ENCODE measurements around the gene PIM2. TPM values are rescaled to one million over a fixed set of nuclear protein-coding genes. Genes with fewer than 3 reads are reported as not detected.
"Not testable (repeated sequence)": the region's sequence is repeated elsewhere in the genome, so short reads cannot be mapped to it uniquely, and the experiment has no call there.

PIM2 gene
- total RNA-seq, 2 experiments from 2014 or later, result 213 to 219 TPM

DNA sequence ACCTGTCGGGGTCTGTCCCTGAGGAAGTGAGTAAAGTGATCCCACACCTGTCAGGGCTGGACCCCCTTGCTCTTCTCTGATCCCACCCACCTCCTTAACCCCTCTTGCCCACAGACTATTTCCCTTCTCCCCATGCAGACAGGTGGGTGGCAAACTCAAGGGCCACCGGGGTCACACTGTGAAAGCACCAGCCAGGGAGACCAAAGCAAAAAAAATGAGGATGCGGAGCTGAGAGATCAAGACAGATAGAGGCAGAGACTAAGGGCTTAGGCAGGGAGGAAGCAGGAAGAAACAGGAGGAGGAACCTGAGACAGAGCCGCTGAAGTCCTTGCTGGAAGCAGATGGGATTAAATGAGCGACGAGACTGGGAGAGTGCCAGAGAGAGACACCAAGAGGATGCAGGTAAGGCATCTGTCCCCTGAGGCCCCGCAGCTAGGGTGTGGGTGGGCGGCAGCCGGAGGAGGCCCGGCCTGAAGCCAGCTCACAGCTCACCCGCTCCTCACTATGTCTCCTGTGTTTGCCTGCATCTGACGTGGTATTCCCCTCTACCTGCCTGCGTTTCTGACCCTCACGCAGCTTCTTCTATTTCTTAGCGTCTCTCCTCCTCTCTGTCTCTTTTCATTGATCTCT is 28.4 kb downstream of the PIM2 start:
- no peaks in the 10 kb centered on the region for H3K9me3 Mint-ChIP-seq
- no peak for DNase-seq
- H3K27me3 Mint-ChIP-seq, result no peaks in the 10 kb centered on the region
- peaks cover 18% of the 10 kb centered on the region for H3K4me1 Mint-ChIP-seq
- H3K36me3 Mint-ChIP-seq, result peaks cover 4% of the 10 kb centered on the region
- peak overlapping the region; percentile 80 for H3K27ac Mint-ChIP-seq
- H3K4me3 Mint-ChIP-seq, result peak overlapping the region; percentile 83

DNA sequence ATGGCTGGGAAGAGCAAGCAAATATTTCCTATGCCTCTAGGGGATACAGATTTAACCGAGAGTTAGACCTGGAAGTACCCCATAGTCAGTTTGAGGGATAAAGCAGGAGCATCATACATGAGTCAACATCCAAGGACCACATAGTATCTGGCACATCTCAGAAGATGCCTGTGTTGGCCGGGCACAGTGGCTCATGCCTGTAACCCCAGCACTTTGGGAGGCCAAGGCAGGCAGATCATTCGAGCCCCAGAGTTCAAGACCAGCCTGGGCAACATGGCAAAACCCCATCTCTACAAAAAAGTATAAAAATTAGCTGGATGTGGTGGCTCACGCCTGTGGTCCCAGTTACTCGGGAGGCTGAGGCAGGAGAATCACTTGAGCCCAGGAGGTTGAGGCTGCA is 32.2 kb downstream of the PIM2 start:
- not testable (repeated sequence) for H3K4me3 Mint-ChIP-seq, DNase-seq, H3K27ac Mint-ChIP-seq, H3K9me3 Mint-ChIP-seq, H3K4me1 Mint-ChIP-seq, H3K36me3 Mint-ChIP-seq, H3K27me3 Mint-ChIP-seq

DNA sequence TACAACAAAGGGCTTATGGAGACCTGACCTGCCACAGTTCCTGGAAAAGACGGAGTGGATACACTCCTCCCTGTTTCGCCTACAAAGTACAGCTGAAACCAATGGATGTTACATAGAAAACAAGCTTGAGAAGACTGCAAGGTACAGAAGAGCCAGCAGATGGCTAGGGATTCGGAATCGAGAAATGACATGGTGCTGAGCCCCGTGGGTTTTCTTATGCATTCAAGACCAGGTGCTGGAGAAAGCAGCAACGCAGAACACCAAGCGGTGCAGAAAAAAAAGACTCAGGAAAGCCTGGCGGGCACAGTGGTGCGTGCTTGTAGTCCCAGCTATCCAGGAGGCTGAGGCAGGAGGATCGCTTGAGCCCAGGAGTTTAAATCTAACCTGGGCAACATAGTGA is 35.1 kb downstream of the PIM2 start:
- H3K27ac Mint-ChIP-seq, result no peak overlapping the region
- no peaks in the 10 kb centered on the region for H3K27me3 Mint-ChIP-seq
- DNase-seq, result no peak
- no peaks in the 10 kb centered on the region for H3K36me3 Mint-ChIP-seq
- H3K4me1 Mint-ChIP-seq, result no peaks in the 10 kb centered on the region
- no peak overlapping the region for H3K4me3 Mint-ChIP-seq
- H3K9me3 Mint-ChIP-seq, result no peaks in the 10 kb centered on the region

DNA sequence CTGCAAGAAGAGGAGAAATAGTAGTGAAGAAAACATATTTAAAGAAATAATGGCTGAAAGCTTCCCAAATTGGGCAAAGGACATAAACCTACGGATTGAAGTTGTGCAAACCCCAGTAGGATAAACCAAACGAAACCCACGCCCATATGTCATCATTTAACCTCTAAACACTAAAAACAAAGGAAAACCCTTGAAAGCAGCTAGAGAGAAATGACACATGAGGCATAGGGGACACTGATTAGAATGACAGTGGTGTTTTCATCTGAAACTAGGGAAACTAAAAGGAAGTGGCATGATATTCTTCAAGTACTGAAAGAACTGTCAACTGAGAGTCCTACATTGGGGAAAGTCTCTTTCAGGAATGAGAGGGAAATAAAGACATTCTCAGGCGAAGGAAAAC is 41.9 kb downstream of the PIM2 start:
- H3K27ac Mint-ChIP-seq, H3K27me3 Mint-ChIP-seq, H3K9me3 Mint-ChIP-seq, DNase-seq, H3K4me1 Mint-ChIP-seq, H3K4me3 Mint-ChIP-seq, H3K36me3 Mint-ChIP-seq: not testable (repeated sequence)

DNA sequence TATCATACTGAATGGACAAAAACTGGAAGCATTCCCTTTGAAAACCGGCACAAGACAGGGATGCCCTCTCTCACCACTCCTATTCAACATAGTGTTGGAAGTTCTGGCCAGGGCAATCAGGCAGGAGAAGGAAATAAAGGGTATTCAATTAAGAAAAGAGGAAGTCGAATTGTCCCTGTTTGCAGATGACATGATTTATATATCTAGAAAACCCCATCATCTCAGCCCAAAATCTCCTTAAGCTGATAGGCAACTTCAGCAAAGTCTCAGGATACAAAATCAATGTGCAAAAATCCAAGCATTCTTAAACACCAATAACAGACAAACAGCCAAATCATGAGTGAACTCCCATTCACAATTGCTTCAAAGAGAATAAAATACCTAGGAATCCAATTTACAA is 46.8 kb downstream of the PIM2 start:
- H3K9me3 Mint-ChIP-seq, H3K4me3 Mint-ChIP-seq, H3K27me3 Mint-ChIP-seq, H3K36me3 Mint-ChIP-seq, H3K4me1 Mint-ChIP-seq, H3K27ac Mint-ChIP-seq, DNase-seq: not testable (repeated sequence)

DNA sequence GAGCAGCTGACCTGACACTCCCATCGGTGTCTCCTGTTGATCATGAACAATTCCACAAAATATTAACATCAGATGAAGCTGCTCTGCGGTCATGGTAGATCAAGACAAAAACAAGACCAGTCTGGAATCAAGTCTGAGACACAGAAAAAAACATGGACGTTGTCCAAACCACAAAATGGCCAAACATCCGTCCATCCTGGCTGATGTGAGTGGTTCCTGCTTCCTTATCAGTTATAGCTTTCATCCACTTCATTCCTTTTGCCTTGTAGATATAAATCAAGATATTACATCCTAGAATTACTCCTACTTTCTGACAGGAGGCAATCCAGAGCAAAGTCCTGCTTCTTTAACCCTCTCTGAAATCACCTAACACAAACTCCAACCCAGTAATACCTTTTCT is 54.6 kb downstream of the PIM2 start:
- Mint-ChIP-seq H3K4me3 (no peak overlapping the region), H3K27ac (no peak overlapping the region), H3K4me1 (no peaks in the 10 kb centered on the region), H3K36me3 (no peaks in the 10 kb centered on the region), H3K9me3 (no peaks in the 10 kb centered on the region), H3K27me3 (no peaks in the 10 kb centered on the region)
- DNase-seq, result no peak

Other genes starting within 250 kb of the PIM2 start
- 10 to 100 TPM; 87.8 to 89.8 TPM for gene WAS, start 235.2 kb downstream of the PIM2 start, total RNA-seq
- 10 to 100 TPM; 31.9 to 32.8 TPM for gene SUV39H1, start 222.3 kb downstream of the PIM2 start, total RNA-seq
- not detected for gene GLOD5, start 157.3 kb downstream of the PIM2 start, total RNA-seq
- not detected for gene GATA1, start 132.4 kb downstream of the PIM2 start, total RNA-seq
- 10 to 100 TPM; 45.3 to 50.0 TPM for gene HDAC6, start 117.0 kb downstream of the PIM2 start, total RNA-seq
- under 1 TPM; 0.54 to 0.70 TPM for gene ERAS, start 92.5 kb downstream of the PIM2 start, total RNA-seq
- gene PCSK1N, start 83.4 kb downstream of the PIM2 start, total RNA-seq, result 1 to 10 TPM; 1.4 to 1.8 TPM
- gene TIMM17B, start 21.3 kb downstream of the PIM2 start, total RNA-seq, result 10 to 100 TPM; 57.8 to 60.5 TPM
- gene PQBP1, start 21.1 kb downstream of the PIM2 start, total RNA-seq, result 10 to 100 TPM; 84.3 to 85.7 TPM
- 10 to 100 TPM; 20.8 to 24.0 TPM for gene SLC35A2, start 7.4 kb downstream of the PIM2 start, total RNA-seq
- 10 to 100 TPM; 57.3 to 59.5 TPM for gene OTUD5, start 38.6 kb upstream of the PIM2 start, total RNA-seq
- gene KCND1, start 52.8 kb upstream of the PIM2 start, total RNA-seq, result 1 to 10 TPM; 1.2 to 1.3 TPM
- 10 to 100 TPM; 53.7 to 54.3 TPM for gene GRIPAP1, start 83.2 kb upstream of the PIM2 start, total RNA-seq
- gene TFE3, start 124.3 kb upstream of the PIM2 start, total RNA-seq, result 10 to 100 TPM; 21.0 to 23.3 TPM
- gene CCDC120, start 140.0 kb upstream of the PIM2 start, total RNA-seq, result 1 to 10 TPM; 3.7 to 4.3 TPM
- gene PRAF2, start 155.0 kb upstream of the PIM2 start, total RNA-seq, result 10 to 100 TPM; 10.1 to 11.9 TPM
- 10 to 100 TPM; 23.7 to 31.1 TPM for gene WDR45, start 160.9 kb upstream of the PIM2 start, total RNA-seq
- gene GPKOW, start 204.7 kb upstream of the PIM2 start, total RNA-seq, result 10 to 100 TPM; 19.9 to 20.0 TPM
- gene MAGIX, start 243.7 kb upstream of the PIM2 start, total RNA-seq, result under 1 TPM; 0.47 to 0.88 TPM

Measured in activated naive CD8-positive, alpha-beta T cell treated with anti-CD3 and anti-CD28 coated beads for 36 hours (primary cell).